ENCODE data around the gene HIC2. TPM values are rescaled to one million over a fixed set of nuclear protein-coding genes. Genes with fewer than 3 reads are reported as not detected.

The HIC2 gene
- total and polyA plus RNA-seq, 2 of the 13 experiments (the other 11 are each of a cell fraction or from before 2014, with no cell fraction given), result 5.0 to 13.7 TPM

GRCh38 chr22:21449531-21450319 lies 32.6 kb downstream of the HIC2 start:
- H3K9me3 ChIP-seq (ENCODE audit: low read length), result no peaks in the 10 kb centered on the region
- H3K27ac ChIP-seq (ENCODE audit: extremely low read length, insufficient read depth, low read length), result no peak overlapping the region
- BruUV-seq (replicated peaks), result no TSS peak
- ChIA-PET POLR2A (no interaction called here), CTCF (ENCODE audit: low intra/inter-chr PET ratio, low total read pairs) (no interaction called here)
- no peak overlapping the region for H3K9ac ChIP-seq (ENCODE audit: insufficient read depth, low read depth, low read length)
- in situ Hi-C loops (cut with HindIII; ENCODE audit: extremely low pct_ligation_motif_present, low pct_unique_long_range_greater_than_20kb) (no loop called here), intact Hi-C loops (cut with micrococcal nuclease; ENCODE audit: unreplicated experiment) (no loop called here)
- DNase-seq (ENCODE audit: low spot score), result no peak
- no peak overlapping the region for H2AFZ ChIP-seq (ENCODE audit: low read length)
- no peak overlapping the region for H3K4me2 ChIP-seq (ENCODE audit: low read depth, low read length)
- H3K4me3 ChIP-seq (replicated peaks in 1 of 3; ENCODE audit: insufficient read depth in 1 of 3, low read depth in 2 of 3, low read length in 3 of 3), result no peak overlapping the region
- peak; percentile 42 for TF ChIP-seq AGO2 (optimal IDR thresholded peaks at IDR 0.05; ENCODE audit: low read depth, low read length)
- TF ChIP-seq ZNF10 (CRISPR knock-in tag; IDR thresholded peaks at IDR 0.05; ENCODE audit: borderline replicate concordance, low read depth), result no peak
- no peak for TF ChIP-seq MEF2D (CRISPR knock-in tag; IDR thresholded peaks at IDR 0.05)
- H3K79me2 ChIP-seq (ENCODE audit: insufficient read depth, low read length), result peaks cover 4% of the 10 kb centered on the region
- H3K4me1 ChIP-seq (ENCODE audit: insufficient read depth, low read length), result no peaks in the 10 kb centered on the region
- H3K36me3 ChIP-seq (replicated peaks in 1 of 2; ENCODE audit: control insufficient read depth in 1 of 2, insufficient read depth in 2 of 2, low read length in 2 of 2), result peaks cover 13 to 36% of the 10 kb centered on the region in 2 experiments
- no peak for ATAC-seq
- 94% methylated on average over 11 of the region's 23 CpGs for WGBS (ENCODE audit: low lambda C conversion rate)
- H4K20me1 ChIP-seq (ENCODE audit: insufficient read depth, low read length), result no peaks in the 10 kb centered on the region
- no peak for FAIRE-seq
- no peaks in the 10 kb centered on the region for H3K27me3 ChIP-seq (ENCODE audit: control insufficient read depth in 1 of 2, insufficient read depth in 2 of 2, low read length in 2 of 2)

GRCh38 chr22:21450320-21450831 lies 33.2 kb downstream of the HIC2 start:
- no TSS peak for BruUV-seq (replicated peaks)
- CTCF ChIA-PET (ENCODE audit: low intra/inter-chr PET ratio, low total read pairs), result no interaction called here
- no peaks in the 10 kb centered on the region for H4K20me1 ChIP-seq (ENCODE audit: insufficient read depth, low read length)

More at GRCh38 chr22:21450320-21450831, 33.2 kb downstream of the HIC2 start:
- Histone ChIP-seq H3K9ac (ENCODE audit: insufficient read depth, low read depth, low read length) (no peak overlapping the region), H3K79me2 (ENCODE audit: insufficient read depth, low read length) (peaks cover 4% of the 10 kb centered on the region), H3K4me2 (ENCODE audit: low read depth, low read length) (no peak overlapping the region), H3K27me3 (ENCODE audit: control insufficient read depth in 1 of 2, insufficient read depth in 2 of 2, low read length in 2 of 2) (no peaks in the 10 kb centered on the region), H3K27ac (ENCODE audit: extremely low read length, insufficient read depth, low read length) (no peak overlapping the region), H3K36me3 (replicated peaks in 1 of 2; ENCODE audit: control insufficient read depth in 1 of 2, insufficient read depth in 2 of 2, low read length in 2 of 2) (peaks cover 12 to 29% of the 10 kb centered on the region in 2 experiments), H3K4me3 (replicated peaks in 1 of 3; ENCODE audit: insufficient read depth in 1 of 3, low read depth in 2 of 3, low read length in 3 of 3) (no peak overlapping the region), H3K9me3 (ENCODE audit: low read length) (no peaks in the 10 kb centered on the region), H3K4me1 (ENCODE audit: insufficient read depth, low read length) (no peaks in the 10 kb centered on the region), H2AFZ (ENCODE audit: low read length) (no peak overlapping the region)
- ATAC-seq (no peak), DNase-seq (ENCODE audit: low spot score) (no peak), FAIRE-seq (no peak)
- intact Hi-C loops (cut with micrococcal nuclease; ENCODE audit: unreplicated experiment), result no loop called here
- in situ Hi-C loops (cut with HindIII; ENCODE audit: extremely low pct_ligation_motif_present, low pct_unique_long_range_greater_than_20kb), result no loop called here
- TF ChIP-seq ZC3H13 (CRISPR knock-in tag; IDR thresholded peaks at IDR 0.05) (peak; percentile 55; the same call in 1 of the 2 replicates), AKAP8 (CRISPR knock-in tag; IDR thresholded peaks at IDR 0.05) (0 out of 2 replicates have a peak, but pooled peaks have one; percentile 2), AGO2 (optimal IDR thresholded peaks at IDR 0.05; ENCODE audit: low read depth, low read length) (peak; percentile 80), STAG1 (CRISPR knock-in tag; IDR thresholded peaks at IDR 0.05) (peak; percentile 43)
- TF ChIP-seq, protein P1, sequence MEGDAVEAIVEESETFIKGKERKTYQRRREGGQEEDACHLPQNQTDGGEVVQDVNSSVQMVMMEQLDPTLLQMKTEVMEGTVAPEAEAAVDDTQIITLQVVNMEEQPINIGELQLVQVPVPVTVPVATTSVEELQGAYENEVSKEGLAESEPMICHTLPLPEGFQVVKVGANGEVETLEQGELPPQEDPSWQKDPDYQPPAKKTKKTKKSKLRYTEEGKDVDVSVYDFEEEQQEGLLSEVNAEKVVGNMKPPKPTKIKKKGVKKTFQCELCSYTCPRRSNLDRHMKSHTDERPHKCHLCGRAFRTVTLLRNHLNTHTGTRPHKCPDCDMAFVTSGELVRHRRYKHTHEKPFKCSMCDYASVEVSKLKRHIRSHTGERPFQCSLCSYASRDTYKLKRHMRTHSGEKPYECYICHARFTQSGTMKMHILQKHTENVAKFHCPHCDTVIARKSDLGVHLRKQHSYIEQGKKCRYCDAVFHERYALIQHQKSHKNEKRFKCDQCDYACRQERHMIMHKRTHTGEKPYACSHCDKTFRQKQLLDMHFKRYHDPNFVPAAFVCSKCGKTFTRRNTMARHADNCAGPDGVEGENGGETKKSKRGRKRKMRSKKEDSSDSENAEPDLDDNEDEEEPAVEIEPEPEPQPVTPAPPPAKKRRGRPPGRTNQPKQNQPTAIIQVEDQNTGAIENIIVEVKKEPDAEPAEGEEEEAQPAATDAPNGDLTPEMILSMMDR (CRISPR knock-in tag; IDR thresholded peaks at IDR 0.05), result peak; percentile 24
- TF ChIP-seq, protein P2, sequence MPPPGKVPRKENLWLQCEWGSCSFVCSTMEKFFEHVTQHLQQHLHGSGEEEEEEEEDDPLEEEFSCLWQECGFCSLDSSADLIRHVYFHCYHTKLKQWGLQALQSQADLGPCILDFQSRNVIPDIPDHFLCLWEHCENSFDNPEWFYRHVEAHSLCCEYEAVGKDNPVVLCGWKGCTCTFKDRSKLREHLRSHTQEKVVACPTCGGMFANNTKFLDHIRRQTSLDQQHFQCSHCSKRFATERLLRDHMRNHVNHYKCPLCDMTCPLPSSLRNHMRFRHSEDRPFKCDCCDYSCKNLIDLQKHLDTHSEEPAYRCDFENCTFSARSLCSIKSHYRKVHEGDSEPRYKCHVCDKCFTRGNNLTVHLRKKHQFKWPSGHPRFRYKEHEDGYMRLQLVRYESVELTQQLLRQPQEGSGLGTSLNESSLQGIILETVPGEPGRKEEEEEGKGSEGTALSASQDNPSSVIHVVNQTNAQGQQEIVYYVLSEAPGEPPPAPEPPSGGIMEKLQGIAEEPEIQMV (CRISPR knock-in tag; IDR thresholded peaks at IDR 0.05; ENCODE audit: low read depth), result no peak
- POLR2A ChIA-PET, result no interaction called here
- WGBS (ENCODE audit: low lambda C conversion rate), result 89% methylated on average over 11 of the region's 19 CpGs

All from HepG2 (cell line).